T-cell (primary cell): ENCODE data around the gene ANO10. TPM values are rescaled to one million over a fixed set of nuclear protein-coding genes. Genes with fewer than 3 reads are reported as not detected.

ENCODE experiments used
- ATAC-seq, 4 experiments: fragments of 200-7000 bp in 3 of 4; fragments of 150-1000 bp in 1 of 4; cut with Tn5 transposase; replicated peaks in 1 of 4; 1 replicate in 3 of 4; 2 replicates in 1 of 4; pipeline ENCODE4 v1.10.0; 2021; ENCODE audit warnings: moderate library complexity in 3 of 4, mild to moderate bottlenecking in 2 of 4, moderate number of reproducible peaks in 1 of 4
- CTCF ChIA-PET, 2 donors: fragments of 300-600 bp; sonication (Branson Sonifier 250); formaldehyde crosslinking; loops; one replicate each; lab custom pipeline; 2022; ENCODE audit warnings: antibody characterized with exemption in 2 of 2; lab: Charles Lee
- POLR2A ChIA-PET, 2 donors: fragments of 300-600 bp; sonication (Branson Sonifier 250); formaldehyde crosslinking; loops; one replicate each; lab custom pipeline; 2022; ENCODE audit warnings: antibody characterized with exemption in 2 of 2; lab: Charles Lee
- DNase-seq, 35 experiments: peaks; one replicate each; pipeline versions ENCODE4 v3.0.0 to v3.0.0-alpha.2; 2013 to 2023
- H3K27ac ChIP-seq: one replicate; pipeline ENCODE4 v1.5.1; 2013; ENCODE audit warnings: low read length
- H3K27me3 ChIP-seq, 2 experiments: replicated peaks in 1 of 2; 1 replicate in 1 of 2; 2 replicates in 1 of 2; pipeline versions ENCODE4 v1.6.1 to v1.7.0; 2013; ENCODE audit warnings: low read length in 1 of 2, mixed read lengths in 1 of 2; ENCODE audit not compliant: control insufficient read depth in 2 of 2, insufficient read depth in 2 of 2; ENCODE audit errors: extremely low read depth in 1 of 2
- H3K36me3 ChIP-seq, 2 donors: 1 replicate in 1 of 2; 2 replicates in 1 of 2; pipeline versions ENCODE4 v1.6.1 to v1.7.0; 2013; ENCODE audit warnings: low read length in 1 of 2; ENCODE audit not compliant: control insufficient read depth in 2 of 2, insufficient read depth in 1 of 2; ENCODE audit errors: extremely low read depth in 1 of 2
- H3K4me1 ChIP-seq, 2 experiments: 1 replicate in 1 of 2; 2 replicates in 1 of 2; pipeline versions ENCODE4 v1.6.1 to v1.7.0; 2013; ENCODE audit warnings: low read length in 2 of 2, mixed read lengths in 1 of 2; ENCODE audit not compliant: insufficient read depth in 2 of 2, control insufficient read depth in 1 of 2; ENCODE audit errors: extremely low read depth in 1 of 2
- H3K4me3 ChIP-seq, 2 donors: 1 replicate in 1 of 2; 2 replicates in 1 of 2; pipeline versions ENCODE4 v1.5.1 to v1.7.0; 2013; ENCODE audit warnings: mild to moderate bottlenecking in 2 of 2, low read length in 1 of 2, moderate library complexity in 1 of 2; ENCODE audit not compliant: control insufficient read depth in 1 of 2; ENCODE audit errors: extremely low read depth in 1 of 2
- H3K9me3 ChIP-seq: 2 replicates; pipeline ENCODE4 v1.7.0; 2013
- H3K27ac Mint-ChIP-seq, 2 donors: one replicate each; pipeline ENCODE4 v1.8.0; 2020 to 2021; ENCODE audit warnings: mild to moderate bottlenecking in 2 of 2, mixed read lengths in 2 of 2
- H3K27me3 Mint-ChIP-seq, 2 donors: one replicate each; pipeline ENCODE4 v1.8.0; 2021 to 2022; ENCODE audit warnings: mixed read lengths in 2 of 2
- H3K36me3 Mint-ChIP-seq: one replicate; pipeline ENCODE4 v1.8.0; 2021; ENCODE audit warnings: mixed read lengths
- H3K4me1 Mint-ChIP-seq, 3 donors: one replicate each; pipeline ENCODE4 v1.8.0; 2020 to 2022; ENCODE audit warnings: mixed read lengths in 3 of 3, mild to moderate bottlenecking in 1 of 3
- H3K4me3 Mint-ChIP-seq, 3 donors: one replicate each; pipeline ENCODE4 v1.8.0; 2020 to 2022; ENCODE audit warnings: mild to moderate bottlenecking in 3 of 3, mixed read lengths in 3 of 3, moderate library complexity in 3 of 3
- H3K9me3 Mint-ChIP-seq, 3 donors: one replicate each; pipeline ENCODE4 v1.8.0; 2020 to 2022; ENCODE audit warnings: mixed read lengths in 3 of 3
- WGBS: methylation state at CpG from one replicate; pipeline ENCODE4 v1.1.5; 2013; ENCODE audit warnings: missing lambda C conversion rate; ENCODE audit not compliant: insufficient coverage; 5-methylcytosine and 5-hydroxymethylcytosine counted together
- total RNA-seq, 35 experiments: library from RNA in 6 of 35; stranded (reverse) in 6 of 35; fragments of 120-200 nt in 1 of 35; gene quantifications; one replicate each; pipeline versions ENCODE4 v1.2.1 to v1.2.4 and lab custom pipeline; 2013 to 2026

Gene ANO10
- total RNA-seq, 5 donors from 2014 or later (not counting 1 experiment from before 2014, with no cell fraction given) = 8.4 to 12.3 (median 9.4) TPM

DNA sequence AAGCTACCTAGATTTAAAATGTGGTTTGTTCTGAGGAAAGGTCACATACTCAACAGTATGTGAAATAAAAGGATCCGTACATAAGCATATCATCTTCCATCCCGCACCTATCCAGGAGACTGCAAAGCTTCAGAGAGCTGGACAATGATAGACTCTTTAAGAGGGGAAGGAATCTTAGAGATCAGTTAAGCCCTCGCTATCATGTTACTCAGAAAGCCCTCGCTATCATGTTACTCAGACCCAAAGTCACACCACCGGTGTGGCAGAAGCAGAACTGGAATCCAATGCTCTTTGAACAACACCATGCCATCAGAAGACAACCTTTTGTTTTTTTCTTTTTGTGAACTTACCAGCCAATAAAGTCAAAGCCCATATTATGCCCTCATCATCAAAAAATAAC lies 5.8 kb downstream of the ANO10 start:
- ATAC-seq (no peak), DNase-seq (no peak)
- H3K36me3 ChIP-seq = no peaks in the 10 kb centered on the region
- ChIA-PET CTCF (interaction anchor here in 1 of 2 donors (0.5 kb wide), 1 partner anchor 664 kb away, joined by 7 read pairs; no protein-coding TSS in a partner anchor), POLR2A (no interaction called here)
- Mint-ChIP-seq H3K27ac (no peak overlapping the region), H3K4me1 (peaks cover 4 to 6% (median 5%) of the 10 kb centered on the region in 3 donors), H3K9me3 (no peaks in the 10 kb centered on the region), H3K27me3 (no peaks in the 10 kb centered on the region), H3K36me3 (no peaks in the 10 kb centered on the region), H3K4me3 (no peak overlapping the region)
- H3K9me3 ChIP-seq = no peaks in the 10 kb centered on the region
- H3K4me1 ChIP-seq = peaks cover 0 to 2% of the 10 kb centered on the region in 2 experiments
- H3K27ac ChIP-seq = no peak overlapping the region
- WGBS = 83% methylated on average over 2 of the region's 5 CpGs
- H3K4me3 ChIP-seq = no peak overlapping the region
- H3K27me3 ChIP-seq = no peaks in the 10 kb centered on the region

DNA sequence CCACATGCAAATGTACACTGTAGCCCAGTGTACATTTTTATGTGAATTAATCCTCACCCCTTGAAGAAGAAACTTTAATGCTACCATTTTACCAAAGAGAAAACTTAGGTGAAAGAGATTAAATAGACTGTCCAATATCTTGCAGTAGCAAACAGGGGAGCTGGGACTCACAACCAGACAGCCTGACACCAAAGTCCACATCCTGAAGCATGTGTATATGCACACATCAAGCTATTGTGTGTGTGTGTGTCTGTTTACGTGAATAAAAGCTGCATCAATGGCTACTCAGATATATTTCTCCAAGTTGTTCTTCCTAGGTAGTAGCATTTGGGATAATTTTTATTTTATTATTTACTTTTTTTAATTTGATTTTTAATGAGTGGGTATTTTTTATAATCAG lies 6.7 kb downstream of the ANO10 start:
- H3K9me3 ChIP-seq = no peaks in the 10 kb centered on the region
- Mint-ChIP-seq H3K9me3 (no peaks in the 10 kb centered on the region), H3K27me3 (no peaks in the 10 kb centered on the region), H3K36me3 (no peaks in the 10 kb centered on the region), H3K4me1 (peaks cover 0 to 2% (median 0%) of the 10 kb centered on the region in 3 donors), H3K4me3 (no peak overlapping the region), H3K27ac (no peak overlapping the region)
- no peaks in the 10 kb centered on the region for H3K36me3 ChIP-seq
- no peak overlapping the region for H3K27ac ChIP-seq
- no peak overlapping the region for H3K4me3 ChIP-seq
- ATAC-seq = no peak
- ChIA-PET POLR2A (no interaction called here), CTCF (no interaction called here)
- H3K27me3 ChIP-seq = no peaks in the 10 kb centered on the region
- WGBS = no CpG with 5 or more reads among the region's 1 CpG
- no peaks in the 10 kb centered on the region for H3K4me1 ChIP-seq
- no peak for DNase-seq

DNA sequence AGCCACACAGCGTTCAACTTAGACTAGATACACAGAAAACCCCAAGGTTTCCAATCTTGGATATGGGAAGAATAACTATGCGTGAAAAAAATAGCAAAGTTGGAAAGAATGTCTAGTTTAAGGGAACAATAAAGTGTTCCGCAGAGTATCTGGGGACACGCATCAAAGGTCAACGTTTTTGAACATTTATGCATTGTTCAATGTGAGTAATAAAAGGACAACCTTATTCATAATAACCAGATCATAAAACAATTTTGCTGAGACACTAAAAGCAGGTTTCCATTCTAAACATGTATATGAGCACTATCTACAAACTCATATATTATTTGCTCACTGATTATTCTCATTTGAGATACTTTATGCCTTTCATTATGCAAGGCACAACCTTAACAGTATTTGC lies 7.8 kb downstream of the ANO10 start:
- Mint-ChIP-seq H3K9me3 (no peaks in the 10 kb centered on the region), H3K27me3 (no peaks in the 10 kb centered on the region), H3K4me3 (no peak overlapping the region), H3K36me3 (no peaks in the 10 kb centered on the region), H3K27ac (no peak overlapping the region), H3K4me1 (no peaks in the 10 kb centered on the region)
- no CpG with 5 or more reads among the region's 5 CpGs for WGBS
- Histone ChIP-seq H3K36me3 (no peaks in the 10 kb centered on the region), H3K4me3 (no peak overlapping the region), H3K4me1 (no peaks in the 10 kb centered on the region), H3K27me3 (no peaks in the 10 kb centered on the region), H3K9me3 (no peaks in the 10 kb centered on the region), H3K27ac (no peak overlapping the region)
- DNase-seq (no peak), ATAC-seq (no peak)
- CTCF ChIA-PET = no interaction called here
- POLR2A ChIA-PET = no interaction called here

DNA sequence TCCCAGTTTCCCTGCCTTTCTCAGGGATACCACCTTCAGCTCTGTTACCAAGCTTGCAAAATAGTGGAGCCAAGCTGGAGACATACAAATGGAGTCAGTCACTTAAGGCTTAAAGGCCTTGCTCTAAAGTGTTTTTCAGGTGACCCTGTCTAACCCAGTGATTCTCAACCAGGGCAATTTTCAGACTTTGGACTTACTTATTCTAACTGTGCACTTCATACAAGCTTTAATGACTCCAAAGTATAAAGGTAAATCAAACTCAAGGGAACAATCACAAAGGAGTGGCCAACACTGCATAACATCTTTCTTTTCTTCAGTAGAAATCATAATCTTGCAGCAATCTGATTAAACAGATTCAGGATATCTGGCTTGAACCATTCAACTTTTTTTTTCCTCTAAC lies 9.4 kb downstream of the ANO10 start:
- Mint-ChIP-seq H3K27ac (no peak overlapping the region), H3K9me3 (no peaks in the 10 kb centered on the region), H3K4me1 (no peaks in the 10 kb centered on the region), H3K36me3 (no peaks in the 10 kb centered on the region), H3K4me3 (no peak overlapping the region), H3K27me3 (no peaks in the 10 kb centered on the region)
- no peak for ATAC-seq
- H3K4me3 ChIP-seq = no peak overlapping the region
- H3K27me3 ChIP-seq = no peaks in the 10 kb centered on the region
- no peaks in the 10 kb centered on the region for H3K4me1 ChIP-seq
- no peaks in the 10 kb centered on the region for H3K9me3 ChIP-seq
- POLR2A ChIA-PET = no interaction called here
- CTCF ChIA-PET = interaction anchor here in 1 of 2 donors (0.7 kb wide), 1 partner anchor 610 kb away, joined by 3 read pairs; no protein-coding TSS in a partner anchor
- no peaks in the 10 kb centered on the region for H3K36me3 ChIP-seq
- DNase-seq = no peak
- no peak overlapping the region for H3K27ac ChIP-seq

DNA sequence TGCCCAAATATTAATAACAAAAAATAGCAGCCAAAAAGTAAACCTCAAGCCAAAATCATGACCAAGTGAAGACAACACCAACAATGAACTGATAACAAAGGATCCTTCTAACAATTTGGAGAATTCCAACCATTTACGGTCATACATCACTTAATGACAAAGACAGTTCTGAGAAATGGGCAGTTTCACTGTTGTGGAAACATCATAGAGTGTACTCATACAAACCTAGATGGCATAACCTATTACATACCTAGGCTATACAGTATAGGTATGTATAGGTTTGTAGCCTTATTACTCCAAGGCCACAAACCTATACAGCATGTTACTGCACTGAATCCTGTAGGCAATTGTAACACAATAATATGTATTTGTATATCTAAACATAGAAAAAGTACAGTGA lies 12.4 kb downstream of the ANO10 start:
- Mint-ChIP-seq H3K36me3 (peaks cover 9% of the 10 kb centered on the region), H3K4me3 (no peak overlapping the region), H3K27ac (no peak overlapping the region)

DNA sequence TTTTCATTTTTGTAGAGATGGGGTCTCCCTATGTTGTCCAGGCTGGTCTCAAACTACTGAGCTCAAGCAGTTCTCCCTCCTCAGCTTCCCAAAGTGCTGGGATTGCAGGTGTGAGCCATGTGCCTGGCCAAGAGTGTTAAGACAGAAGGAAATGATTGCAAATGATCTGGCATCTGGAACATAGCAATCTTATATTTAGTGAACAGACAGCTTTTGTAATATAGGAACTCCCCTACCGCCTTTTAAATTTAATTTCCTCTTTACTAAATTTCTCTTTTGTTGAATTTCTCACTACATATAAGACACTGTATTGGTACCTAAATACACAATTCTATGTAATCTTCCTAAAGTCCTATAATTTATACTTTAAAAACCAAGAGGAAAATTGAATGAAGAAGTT lies 13.1 kb downstream of the ANO10 start:
- Mint-ChIP-seq H3K9me3 (no peaks in the 10 kb centered on the region), H3K27me3 (no peaks in the 10 kb centered on the region), H3K27ac (no peak overlapping the region), H3K4me1 (no peaks in the 10 kb centered on the region), H3K4me3 (no peak overlapping the region), H3K36me3 (peaks cover 14% of the 10 kb centered on the region)
- no peaks in the 10 kb centered on the region for H3K36me3 ChIP-seq
- ATAC-seq (no peak), DNase-seq (no peak)
- ChIA-PET CTCF (no interaction called here), POLR2A (no interaction called here)
- H3K4me1 ChIP-seq = no peaks in the 10 kb centered on the region
- H3K9me3 ChIP-seq = no peaks in the 10 kb centered on the region
- H3K27ac ChIP-seq = no peak overlapping the region
- no peaks in the 10 kb centered on the region for H3K27me3 ChIP-seq
- WGBS = no CpG with 5 or more reads among the region's 1 CpG
- H3K4me3 ChIP-seq = no peak overlapping the region

More for the DNA sequence above, 12.4 kb downstream of the ANO10 start:
- no peak for ATAC-seq
- Mint-ChIP-seq H3K27me3 (no peaks in the 10 kb centered on the region), H3K4me1 (no peaks in the 10 kb centered on the region), H3K9me3 (no peaks in the 10 kb centered on the region)
- ChIA-PET POLR2A (no interaction called here), CTCF (no interaction called here)
- Histone ChIP-seq H3K27me3 (no peaks in the 10 kb centered on the region), H3K4me3 (no peak overlapping the region), H3K27ac (no peak overlapping the region), H3K9me3 (no peaks in the 10 kb centered on the region), H3K4me1 (no peaks in the 10 kb centered on the region), H3K36me3 (no peaks in the 10 kb centered on the region)
- WGBS = no CpG with 5 or more reads among the region's 1 CpG
- DNase-seq = no peak

DNA sequence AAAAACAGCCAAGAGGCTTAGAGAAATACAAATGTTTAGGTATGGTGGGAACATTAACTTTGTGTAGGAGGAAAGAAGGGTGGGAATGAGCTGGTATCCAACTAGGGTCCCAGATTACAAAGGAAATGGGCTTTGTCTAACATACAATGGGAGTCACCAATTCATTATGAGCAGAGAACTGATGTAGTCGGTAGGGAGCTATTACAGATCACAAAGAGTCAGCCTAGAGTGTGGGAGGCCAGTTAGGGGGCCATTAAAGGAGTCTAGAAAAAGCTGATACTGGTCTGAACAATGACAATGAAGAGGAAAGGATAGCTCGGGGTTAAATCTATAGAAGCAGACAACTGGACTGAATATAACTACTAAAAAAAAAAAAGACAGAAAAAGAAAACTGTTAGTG lies 15.5 kb downstream of the ANO10 start:
- no peaks in the 10 kb centered on the region for H3K9me3 Mint-ChIP-seq
- no peak for ATAC-seq
- no peak overlapping the region for H3K27ac Mint-ChIP-seq
- no peaks in the 10 kb centered on the region for H3K4me1 ChIP-seq
- H3K9me3 ChIP-seq = no peaks in the 10 kb centered on the region
- DNase-seq = no peak
- POLR2A ChIA-PET = no interaction called here
- H3K36me3 ChIP-seq = peaks cover 0 to 2% of the 10 kb centered on the region in 2 donors
- H3K27me3 ChIP-seq = no peaks in the 10 kb centered on the region
- CTCF ChIA-PET = no interaction called here
- no peak overlapping the region for H3K27ac ChIP-seq
- no peak overlapping the region for H3K4me3 ChIP-seq
- peaks cover 28% of the 10 kb centered on the region for H3K36me3 Mint-ChIP-seq
- H3K4me3 Mint-ChIP-seq = no peak overlapping the region
- no peaks in the 10 kb centered on the region for H3K27me3 Mint-ChIP-seq
- WGBS = 56% methylated on average over 1 of the region's 2 CpGs
- no peaks in the 10 kb centered on the region for H3K4me1 Mint-ChIP-seq
